Fibroblast of the aortic adventitia (primary cell): ENCODE results near the gene BCR. TPM values are rescaled to one million over a fixed set of nuclear protein-coding genes. Genes with fewer than 3 reads are reported as not detected.

Source experiments
- DNase-seq: peaks from one replicate; pipeline ENCODE4 v3.0.0-alpha.2; 2010; ENCODE audit warnings: low read depth
- H3K4me3 ChIP-seq: 2 replicates; pipeline ENCODE4 v1.5.1; 2011; ENCODE audit warnings: low read depth, mild to moderate bottlenecking, control low read depth, low read length, moderate library complexity
- CTCF ChIP-seq: IDR thresholded peaks from 2 replicates; pipeline ENCODE4 v1.5.1; 2011; ENCODE audit warnings: mild to moderate bottlenecking, low read length, control low read depth, inconsistent platforms; ENCODE audit not compliant: insufficient read depth
- total RNA-seq: library from RNA; depleted of rRNA; stranded (reverse); fragments of >200 nt; gene quantifications from 2 replicates; pipeline ENCODE4 v1.2.3, GENCODE V29; 2012; ENCODE audit warnings: low replicate concordance

The BCR gene
- total RNA-seq, 1 donor = 37.3 TPM

GRCh38 chr22:23276656-23277582 is 96.6 kb downstream of the BCR start:
- DNase-seq = no peak
- no peak overlapping the region for H3K4me3 ChIP-seq
- no peak for TF ChIP-seq CTCF

GRCh38 chr22:23277583-23278295 is 97.4 kb downstream of the BCR start:
- H3K4me3 ChIP-seq = no peak overlapping the region
- TF ChIP-seq CTCF = no peak
- DNase-seq = no peak

GRCh38 chr22:23278883-23279675 is 98.8 kb downstream of the BCR start:
- TF ChIP-seq CTCF = no peak
- no peak overlapping the region for H3K4me3 ChIP-seq
- DNase-seq = peak; percentile 27

- no peak for TF ChIP-seq CTCF
- DNase-seq = no peak
- H3K4me3 ChIP-seq = no peak overlapping the region
Observed at GRCh38 chr22:23279781-23280180, 99.5 kb downstream of the BCR start.

- TF ChIP-seq CTCF = no peak
- no peak overlapping the region for H3K4me3 ChIP-seq
- no peak for DNase-seq
Observed at GRCh38 chr22:23280356-23281052, 100.2 kb downstream of the BCR start.

- TF ChIP-seq CTCF = no peak
- DNase-seq = no peak
- no peak overlapping the region for H3K4me3 ChIP-seq
Observed at GRCh38 chr22:23281053-23281405, 100.7 kb downstream of the BCR start.
